ENCODE results near the gene GSS.

Gene GSS

GRCh38 chr20:34998331-34998950, 42.8 kb upstream of the GSS start:
- peak overlapping the region; percentile 81 for H3K27ac Mint-ChIP-seq
- TF ChIP-seq CTCF (IDR thresholded peaks at IDR 0.05) = no peak
- H3K9me3 Mint-ChIP-seq = no peaks in the 10 kb centered on the region
- no peaks in the 10 kb centered on the region for H3K4me1 Mint-ChIP-seq
- H3K4me3 Mint-ChIP-seq = no peak overlapping the region
- H3K36me3 Mint-ChIP-seq (ENCODE audit: low read depth) = peaks cover 30% of the 10 kb centered on the region
- H3K27me3 Mint-ChIP-seq (ENCODE audit: low read depth, poor library complexity) = no peaks in the 10 kb centered on the region
- DNase-seq = no peak

- no peak for TF ChIP-seq CTCF (IDR thresholded peaks at IDR 0.05)
- H3K27me3 Mint-ChIP-seq (ENCODE audit: low read depth, poor library complexity) = no peaks in the 10 kb centered on the region
- no peaks in the 10 kb centered on the region for H3K9me3 Mint-ChIP-seq
- peak overlapping the region; percentile 27 for H3K27ac Mint-ChIP-seq
- DNase-seq = no peak
- peaks cover 30% of the 10 kb centered on the region for H3K36me3 Mint-ChIP-seq (ENCODE audit: low read depth)
- no peaks in the 10 kb centered on the region for H3K4me1 Mint-ChIP-seq
- no peak overlapping the region for H3K4me3 Mint-ChIP-seq
These were observed 42.2 kb upstream of the GSS start for GRCh38 chr20:34997774-34998173.

- Mint-ChIP-seq H3K36me3 (ENCODE audit: low read depth) (peaks cover 30% of the 10 kb centered on the region), H3K9me3 (no peaks in the 10 kb centered on the region), H3K4me1 (no peaks in the 10 kb centered on the region), H3K4me3 (no peak overlapping the region), H3K27ac (no peak overlapping the region), H3K27me3 (ENCODE audit: low read depth, poor library complexity) (no peaks in the 10 kb centered on the region)
- no peak for DNase-seq
- no peak for TF ChIP-seq CTCF (IDR thresholded peaks at IDR 0.05)
These were observed 41.5 kb upstream of the GSS start for GRCh38 chr20:34997131-34997561.

- peak overlapping the region; percentile 44 for H3K27ac Mint-ChIP-seq
These were observed 40.8 kb upstream of the GSS start for GRCh38 chr20:34996243-34997028.

GRCh38 chr20:34995696-34996095, 40.1 kb upstream of the GSS start:
- Mint-ChIP-seq H3K9me3 (no peaks in the 10 kb centered on the region), H3K4me3 (no peak overlapping the region)
- no peak for DNase-seq

More at GRCh38 chr20:34996243-34997028, 40.8 kb upstream of the GSS start:
- no peaks in the 10 kb centered on the region for H3K9me3 Mint-ChIP-seq
- H3K27me3 Mint-ChIP-seq (ENCODE audit: low read depth, poor library complexity) = no peaks in the 10 kb centered on the region
- TF ChIP-seq CTCF (IDR thresholded peaks at IDR 0.05) = no peak
- DNase-seq = no peak
- peaks cover under 1% of the 10 kb centered on the region for H3K4me1 Mint-ChIP-seq
- no peak overlapping the region for H3K4me3 Mint-ChIP-seq
- H3K36me3 Mint-ChIP-seq (ENCODE audit: low read depth) = peaks cover 34% of the 10 kb centered on the region

More at GRCh38 chr20:34995696-34996095, 40.1 kb upstream of the GSS start:
- no peak overlapping the region for H3K27ac Mint-ChIP-seq
- no peaks in the 10 kb centered on the region for H3K27me3 Mint-ChIP-seq (ENCODE audit: low read depth, poor library complexity)
- TF ChIP-seq CTCF (IDR thresholded peaks at IDR 0.05) = no peak
- H3K4me1 Mint-ChIP-seq = peaks cover 7% of the 10 kb centered on the region
- peaks cover 35% of the 10 kb centered on the region for H3K36me3 Mint-ChIP-seq (ENCODE audit: low read depth)
